Activated CD8-positive, alpha-beta memory T cell treated with anti-CD3 and anti-CD28 coated beads for 36 hours (primary cell): ENCODE data around the gene CFAP221. TPM values are rescaled to one million over a fixed set of nuclear protein-coding genes. Genes with fewer than 3 reads are reported as not detected.

ENCODE experiments used
- CTCF ChIA-PET: fragments of 350-600 bp; sonication (Branson Sonifier 250); formaldehyde crosslinking; loops from one replicate; lab custom pipeline; 2021; ENCODE audit warnings: antibody characterized with exemption; lab: Charles Lee
- POLR2A ChIA-PET: fragments of 350-600 bp; sonication (Branson Sonifier 250); formaldehyde crosslinking; loops from one replicate; lab custom pipeline; 2021; ENCODE audit warnings: antibody characterized with exemption; lab: Charles Lee
- total RNA-seq, 2 experiments: library from RNA; stranded (reverse); gene quantifications; one replicate each; pipeline ENCODE4 v1.2.3, GENCODE V29; 2021

The CFAP221 gene
- total RNA-seq, 2 experiments from 2014 or later, result not detected

DNA sequence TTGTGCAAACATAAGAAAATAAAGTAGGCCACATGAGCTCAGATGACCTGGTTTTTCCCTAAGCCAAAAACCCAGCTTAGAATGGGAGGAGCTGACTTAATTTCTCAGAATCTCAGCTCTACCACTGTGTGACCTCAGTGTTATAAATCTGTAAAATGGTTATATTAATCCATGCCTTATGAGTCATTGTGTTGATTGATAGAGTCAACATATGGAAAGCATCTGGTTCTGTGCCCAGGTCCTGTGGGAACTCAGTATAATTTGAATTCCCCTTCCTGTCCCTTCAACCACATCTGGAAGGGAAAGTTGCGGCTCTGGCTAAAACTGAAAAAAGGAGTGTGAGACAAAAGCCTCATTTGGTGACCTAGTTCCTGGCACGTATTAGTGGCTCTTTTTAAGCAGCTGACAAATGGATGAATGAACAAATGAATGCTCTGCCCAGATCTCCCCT lies 160.4 kb downstream of the CFAP221 start:
- ChIA-PET POLR2A (interaction anchor here (1.1 to 1.3 kb wide), 2 partner anchors 26 to 309 kb away, joined by 3 read pairs; partner anchors contain the start of genes EPB41L5 and TMEM177), CTCF (interaction anchor here (1.0 to 3.4 kb wide), 2 partner anchors 119 to 471 kb away, joined by 3 to 19 read pairs; no protein-coding TSS in a partner anchor)

GRCh38 chr2:119706221-119706620 lies 162.0 kb downstream of the CFAP221 start:
- CTCF ChIA-PET, result interaction anchor here (3.4 kb wide), 1 partner anchor 470 kb away, joined by 19 read pairs; no protein-coding TSS in a partner anchor
- POLR2A ChIA-PET, result no interaction called here

Other genes with a start within 250 kb of the CFAP221 start
- 10 to 100 TPM; 21.0 to 22.1 TPM for gene C2orf76, start 177.6 kb upstream of the CFAP221 start, total RNA-seq
- 100 to 1,000 TPM; 161 to 169 TPM for gene DBI, start 177.5 kb upstream of the CFAP221 start, total RNA-seq
- not detected for gene TMEM37, start 112.6 kb upstream of the CFAP221 start, total RNA-seq
- not detected for gene SCTR, start 20.0 kb upstream of the CFAP221 start, total RNA-seq
- 10 to 100 TPM; 16.3 to 20.5 TPM for gene TMEM177, start 134.8 kb downstream of the CFAP221 start, total RNA-seq
- 10 to 100 TPM; 26.5 to 34.1 TPM for gene PTPN4, start 215.5 kb downstream of the CFAP221 start, total RNA-seq